SK-N-SH treated with all-trans-retinoic acid at 6 μM for 48 hours (cell line): ENCODE data around the gene VPS13D.

Experiments used
- ATAC-seq: fragments of 200-7000 bp; cut with Tn5 transposase; 3 replicates; pipeline ENCODE4 v1.9.1; 2020; ENCODE audit warnings: mild to moderate bottlenecking, moderate library complexity
- BACH2 ChIP-seq: fragments of 250-450 bp; sonication (Bioruptor Pico); IDR thresholded peaks from 2 replicates; pipeline ENCODE4 v1.9.0; 2021; ENCODE audit warnings: mild to moderate bottlenecking, borderline replicate concordance
- CSDC2 ChIP-seq: fragments of 250-450 bp; sonication (Bioruptor Pico); IDR thresholded peaks from 2 replicates; pipeline ENCODE4 v1.5.0; 2020; ENCODE audit warnings: mild to moderate bottlenecking, moderate library complexity
- ESRRG ChIP-seq: fragments of 250-450 bp; sonication (Bioruptor Pico); IDR thresholded peaks from 2 replicates; pipeline ENCODE4 v1.6.1; 2021; ENCODE audit warnings: mild to moderate bottlenecking
- ISL1 ChIP-seq: fragments of 250-450 bp; sonication (Bioruptor Pico); IDR thresholded peaks from 2 replicates; pipeline ENCODE4 v2.1.2; 2022; ENCODE audit warnings: mild to moderate bottlenecking, moderate library complexity
- OSR1 ChIP-seq: fragments of 250-450 bp; sonication (Bioruptor Pico); IDR thresholded peaks from 2 replicates; pipeline ENCODE4 v1.8.0; 2022; ENCODE audit warnings: moderate library complexity, mild to moderate bottlenecking, inconsistent platforms
- PPARA ChIP-seq: fragments of 250-450 bp; sonication (Bioruptor Pico); IDR thresholded peaks from 2 replicates; pipeline ENCODE4 v1.5.0; 2020; ENCODE audit warnings: mild to moderate bottlenecking, borderline replicate concordance
- RARB ChIP-seq: fragments of 250-450 bp; sonication (Bioruptor Pico); IDR thresholded peaks from 2 replicates; pipeline ENCODE4 v1.8.0; 2021; ENCODE audit warnings: mild to moderate bottlenecking, moderate library complexity
- SNAI2 ChIP-seq: fragments of 250-450 bp; sonication (Bioruptor Pico); IDR thresholded peaks from 2 replicates; pipeline ENCODE4 v1.5.0; 2020; ENCODE audit warnings: mild to moderate bottlenecking, moderate library complexity
- TCF4 ChIP-seq: fragments of 250-450 bp; sonication (Bioruptor Pico); IDR thresholded peaks from 2 replicates; pipeline ENCODE4 v1.8.0; 2021; ENCODE audit warnings: mild to moderate bottlenecking, moderate library complexity, borderline replicate concordance
- TOX ChIP-seq: fragments of 250-450 bp; sonication (Bioruptor Pico); IDR thresholded peaks from 2 replicates; pipeline ENCODE4 v1.8.0; 2021; ENCODE audit warnings: mild to moderate bottlenecking, moderate library complexity, borderline replicate concordance
- ZC3H10 ChIP-seq: fragments of 250-450 bp; sonication (Bioruptor Pico); IDR thresholded peaks from 2 replicates; pipeline ENCODE4 v1.5.1; 2021; ENCODE audit warnings: mild to moderate bottlenecking, moderate library complexity
- ZFP3 ChIP-seq: fragments of 250-450 bp; sonication (Bioruptor Pico); IDR thresholded peaks from 2 replicates; pipeline ENCODE4 v1.5.0; 2020; ENCODE audit warnings: mild to moderate bottlenecking, moderate library complexity
- ZFP30 ChIP-seq: fragments of 450-650 bp; formaldehyde crosslinking; IDR thresholded peaks from 2 replicates; pipeline ENCODE4 v1.5.0; 2022; ENCODE audit warnings: mild to moderate bottlenecking, moderate library complexity
- ZNF565 ChIP-seq: fragments of 450-650 bp; formaldehyde crosslinking; conservative IDR thresholded peaks from 2 replicates; pipeline ENCODE4 v1.5.0; 2020; ENCODE audit warnings: low read depth, mild to moderate bottlenecking, moderate library complexity
- ZNF8 ChIP-seq: fragments of 450-650 bp; formaldehyde crosslinking; IDR thresholded peaks from 2 replicates; pipeline ENCODE4 v1.5.0; 2020; ENCODE audit warnings: mild to moderate bottlenecking, moderate library complexity
- TF ChIP-seq, protein P1 (sequence below): fragments of 250-450 bp; sonication (Bioruptor Pico); IDR thresholded peaks from 2 replicates; pipeline ENCODE4 v1.8.0; 2021; ENCODE audit warnings: low read depth, mild to moderate bottlenecking, moderate library complexity, borderline replicate concordance
- TF ChIP-seq, protein P2 (sequence below): fragments of 250-450 bp; sonication (Bioruptor Pico); IDR thresholded peaks from 2 replicates; pipeline ENCODE4 v1.5.1; 2021; ENCODE audit warnings: mild to moderate bottlenecking, moderate library complexity
- TF ChIP-seq, protein P3 (sequence below): fragments of 250-450 bp; sonication (Bioruptor Pico); IDR thresholded peaks from 2 replicates; pipeline ENCODE4 v1.5.0; 2020; ENCODE audit warnings: mild to moderate bottlenecking, moderate library complexity

Gene VPS13D

DNA sequence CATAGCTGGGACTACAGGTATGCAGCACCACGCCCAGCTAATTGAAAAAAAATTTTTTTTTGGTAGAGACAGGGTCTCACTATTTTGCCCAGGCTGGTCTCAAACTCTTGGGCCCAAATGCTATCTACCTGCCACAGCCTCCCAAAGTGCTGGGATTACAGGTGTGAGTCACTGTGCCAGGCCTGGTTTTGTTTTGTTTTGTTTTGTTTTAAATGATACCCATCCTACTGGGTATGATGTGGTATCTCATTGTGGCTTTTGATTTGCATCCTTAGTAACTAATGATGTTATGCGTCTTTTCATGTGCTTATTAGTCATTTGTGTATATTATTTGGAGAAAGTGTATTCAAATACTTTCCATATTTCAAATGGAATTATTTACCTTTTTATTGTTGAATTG lies 142.3 kb downstream of the VPS13D start:
- TF ChIP-seq CSDC2 (CRISPR knock-in tag), result no peak
- TF ChIP-seq, protein P1, sequence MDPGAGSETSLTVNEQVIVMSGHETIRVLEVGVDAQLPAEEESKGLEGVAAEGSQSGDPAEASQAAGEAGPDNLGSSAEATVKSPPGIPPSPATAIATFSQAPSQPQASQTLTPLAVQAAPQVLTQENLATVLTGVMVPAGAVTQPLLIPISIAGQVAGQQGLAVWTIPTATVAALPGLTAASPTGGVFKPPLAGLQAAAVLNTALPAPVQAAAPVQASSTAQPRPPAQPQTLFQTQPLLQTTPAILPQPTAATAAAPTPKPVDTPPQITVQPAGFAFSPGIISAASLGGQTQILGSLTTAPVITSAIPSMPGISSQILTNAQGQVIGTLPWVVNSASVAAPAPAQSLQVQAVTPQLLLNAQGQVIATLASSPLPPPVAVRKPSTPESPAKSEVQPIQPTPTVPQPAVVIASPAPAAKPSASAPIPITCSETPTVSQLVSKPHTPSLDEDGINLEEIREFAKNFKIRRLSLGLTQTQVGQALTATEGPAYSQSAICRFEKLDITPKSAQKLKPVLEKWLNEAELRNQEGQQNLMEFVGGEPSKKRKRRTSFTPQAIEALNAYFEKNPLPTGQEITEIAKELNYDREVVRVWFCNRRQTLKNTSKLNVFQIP (CRISPR knock-in tag), result no peak
- TF ChIP-seq ZFP30, result no peak
- TF ChIP-seq ZC3H10 (CRISPR knock-in tag), result no peak
- no peak for TF ChIP-seq ZFP3 (CRISPR knock-in tag)
- TF ChIP-seq BACH2 (CRISPR knock-in tag), result no peak
- no peak for TF ChIP-seq ZNF8 (CRISPR knock-in tag)
- TF ChIP-seq SNAI2 (CRISPR knock-in tag), result no peak
- ATAC-seq, result no peak

DNA sequence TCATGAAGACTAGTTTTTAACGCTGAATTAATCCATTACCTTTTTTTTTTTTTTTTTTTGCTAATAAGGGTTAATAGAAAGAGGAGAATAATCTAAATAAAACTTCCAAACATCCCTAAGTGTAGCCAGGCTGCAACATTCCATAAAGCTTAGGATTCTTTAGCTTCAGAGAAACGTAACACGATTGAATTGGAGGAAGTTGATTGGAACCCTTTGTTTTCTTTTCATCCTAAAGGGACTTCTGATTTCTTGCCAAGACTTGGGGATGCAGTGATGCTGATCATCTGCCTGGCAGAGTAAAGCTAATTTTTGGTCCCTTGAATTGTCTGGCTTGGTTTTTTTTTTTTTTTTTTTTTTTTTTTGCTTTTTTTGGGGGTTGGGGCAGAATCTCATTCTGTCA lies 142.9 kb downstream of the VPS13D start:
- TF ChIP-seq, protein P2, sequence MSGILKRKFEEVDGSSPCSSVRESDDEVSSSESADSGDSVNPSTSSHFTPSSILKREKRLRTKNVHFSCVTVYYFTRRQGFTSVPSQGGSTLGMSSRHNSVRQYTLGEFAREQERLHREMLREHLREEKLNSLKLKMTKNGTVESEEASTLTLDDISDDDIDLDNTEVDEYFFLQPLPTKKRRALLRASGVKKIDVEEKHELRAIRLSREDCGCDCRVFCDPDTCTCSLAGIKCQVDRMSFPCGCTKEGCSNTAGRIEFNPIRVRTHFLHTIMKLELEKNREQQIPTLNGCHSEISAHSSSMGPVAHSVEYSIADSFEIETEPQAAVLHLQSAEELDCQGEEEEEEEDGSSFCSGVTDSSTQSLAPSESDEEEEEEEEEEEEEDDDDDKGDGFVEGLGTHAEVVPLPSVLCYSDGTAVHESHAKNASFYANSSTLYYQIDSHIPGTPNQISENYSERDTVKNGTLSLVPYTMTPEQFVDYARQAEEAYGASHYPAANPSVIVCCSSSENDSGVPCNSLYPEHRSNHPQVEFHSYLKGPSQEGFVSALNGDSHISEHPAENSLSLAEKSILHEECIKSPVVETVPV (CRISPR knock-in tag), result no peak
- TF ChIP-seq ISL1 (CRISPR knock-in tag) (no peak), ZC3H10 (CRISPR knock-in tag) (no peak), SNAI2 (CRISPR knock-in tag) (no peak), TOX (CRISPR knock-in tag) (no peak), ESRRG (CRISPR knock-in tag) (no peak), ZNF565 (CRISPR knock-in tag) (no peak), TCF4 (no peak), RARB (CRISPR knock-in tag) (no peak), PPARA (CRISPR knock-in tag) (no peak)
- TF ChIP-seq, protein P3, sequence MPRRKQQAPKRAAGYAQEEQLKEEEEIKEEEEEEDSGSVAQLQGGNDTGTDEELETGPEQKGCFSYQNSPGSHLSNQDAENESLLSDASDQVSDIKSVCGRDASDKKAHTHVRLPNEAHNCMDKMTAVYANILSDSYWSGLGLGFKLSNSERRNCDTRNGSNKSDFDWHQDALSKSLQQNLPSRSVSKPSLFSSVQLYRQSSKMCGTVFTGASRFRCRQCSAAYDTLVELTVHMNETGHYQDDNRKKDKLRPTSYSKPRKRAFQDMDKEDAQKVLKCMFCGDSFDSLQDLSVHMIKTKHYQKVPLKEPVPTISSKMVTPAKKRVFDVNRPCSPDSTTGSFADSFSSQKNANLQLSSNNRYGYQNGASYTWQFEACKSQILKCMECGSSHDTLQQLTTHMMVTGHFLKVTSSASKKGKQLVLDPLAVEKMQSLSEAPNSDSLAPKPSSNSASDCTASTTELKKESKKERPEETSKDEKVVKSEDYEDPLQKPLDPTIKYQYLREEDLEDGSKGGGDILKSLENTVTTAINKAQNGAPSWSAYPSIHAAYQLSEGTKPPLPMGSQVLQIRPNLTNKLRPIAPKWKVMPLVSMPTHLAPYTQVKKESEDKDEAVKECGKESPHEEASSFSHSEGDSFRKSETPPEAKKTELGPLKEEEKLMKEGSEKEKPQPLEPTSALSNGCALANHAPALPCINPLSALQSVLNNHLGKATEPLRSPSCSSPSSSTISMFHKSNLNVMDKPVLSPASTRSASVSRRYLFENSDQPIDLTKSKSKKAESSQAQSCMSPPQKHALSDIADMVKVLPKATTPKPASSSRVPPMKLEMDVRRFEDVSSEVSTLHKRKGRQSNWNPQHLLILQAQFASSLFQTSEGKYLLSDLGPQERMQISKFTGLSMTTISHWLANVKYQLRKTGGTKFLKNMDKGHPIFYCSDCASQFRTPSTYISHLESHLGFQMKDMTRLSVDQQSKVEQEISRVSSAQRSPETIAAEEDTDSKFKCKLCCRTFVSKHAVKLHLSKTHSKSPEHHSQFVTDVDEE (CRISPR knock-in tag), result no peak
- TF ChIP-seq, all 23 proteins: peak for 0
- ATAC-seq, result no peak

DNA sequence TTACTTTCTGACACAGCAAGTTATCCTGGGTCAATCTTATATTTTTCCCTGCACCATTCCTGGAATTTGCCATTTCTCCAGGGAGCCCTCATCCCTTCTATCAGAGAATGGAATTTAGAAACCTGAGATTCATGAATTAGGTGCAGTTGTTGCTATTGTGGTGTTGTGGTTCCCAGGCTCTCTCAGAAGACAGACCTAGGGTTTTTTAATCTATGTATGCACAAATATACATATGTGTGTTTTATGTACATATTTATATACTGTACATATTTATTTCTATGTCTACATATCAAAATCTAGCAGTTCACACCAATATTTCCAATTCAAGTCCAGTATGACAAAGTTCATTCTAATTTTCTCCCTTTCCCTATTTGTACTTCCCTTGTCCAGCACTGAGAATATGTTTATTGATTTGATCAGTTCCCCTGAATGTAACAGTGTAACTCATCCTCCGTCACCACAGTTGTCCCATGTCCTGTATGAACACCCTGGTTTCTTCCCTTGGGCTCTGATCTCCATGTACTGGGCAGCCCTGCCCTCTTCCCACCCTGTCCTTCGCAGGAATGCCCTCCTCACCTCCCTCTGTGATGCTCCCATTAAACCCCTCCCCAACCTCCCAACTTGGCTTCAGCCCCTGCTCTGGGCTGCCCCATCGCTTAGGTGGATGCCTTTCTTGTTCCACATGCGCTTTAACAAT lies 145.5 kb downstream of the VPS13D start:
- no peak for ATAC-seq
- TF ChIP-seq RARB (CRISPR knock-in tag), result no peak
- TF ChIP-seq, protein P3 (CRISPR knock-in tag), result no peak
- no peak for TF ChIP-seq OSR1 (CRISPR knock-in tag)
- TF ChIP-seq ZFP3 (CRISPR knock-in tag), result no peak
- TF ChIP-seq ESRRG (CRISPR knock-in tag), result no peak

DNA sequence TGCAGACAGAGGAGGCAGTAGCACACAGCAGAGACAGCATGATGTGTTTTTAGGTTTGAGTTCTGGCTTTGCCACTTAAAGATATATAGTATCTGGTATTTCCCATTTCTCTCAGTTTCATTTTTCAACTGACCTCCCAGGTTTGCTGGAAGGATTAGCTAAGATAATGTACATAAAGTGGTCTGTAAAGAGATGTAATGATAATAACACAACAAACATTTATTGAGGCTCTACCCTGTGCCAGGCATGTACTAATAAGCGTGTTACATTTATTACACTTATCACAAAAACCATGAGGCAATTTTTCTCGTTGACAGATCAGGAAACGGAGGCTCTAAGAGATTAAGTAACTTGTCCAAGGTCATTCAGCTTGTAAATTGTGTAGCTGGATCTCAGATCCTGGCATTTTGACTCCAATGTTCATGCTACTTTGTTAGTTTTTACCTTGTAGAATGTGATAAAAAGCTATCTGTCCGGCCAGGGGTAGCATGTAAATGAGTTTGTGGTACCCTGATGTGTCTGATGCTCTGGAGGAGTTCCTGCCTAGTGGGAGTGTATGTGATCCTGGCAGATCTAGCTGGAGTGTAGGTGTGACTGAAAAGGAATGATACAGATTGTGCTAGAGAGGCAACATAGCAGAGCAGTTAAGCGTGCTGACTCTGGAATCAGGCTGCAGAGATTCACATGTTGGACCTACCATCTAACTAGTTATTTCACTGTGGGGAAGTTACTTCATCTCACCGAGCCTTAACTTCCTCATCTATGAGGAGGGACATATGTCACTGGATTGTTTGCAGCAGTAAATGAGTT lies 146.6 kb downstream of the VPS13D start:
- no peak for ATAC-seq
- TF ChIP-seq ZC3H10 (CRISPR knock-in tag), result no peak
- TF ChIP-seq, protein P3 (CRISPR knock-in tag), result 0 out of 2 replicates have a peak, but pooled peaks have one; percentile 64
- TF ChIP-seq TCF4, result no peak
